WTC11 (cell line): Measurements from ENCODE around the gene ZSWIM3. TPM values are rescaled to one million over a fixed set of nuclear protein-coding genes. Genes with fewer than 3 reads are reported as not detected.

Source experiments
- ATAC-seq: fragments of 200-7000 bp; cut with Tn5 transposase; 2 replicates; pipeline ENCODE4 v1.10.0; 2021; ENCODE audit warnings: mild to moderate bottlenecking, moderate library complexity
- CTCF ChIA-PET: fragments of 300-600 bp; sonication (Branson Sonifier 250); formaldehyde crosslinking; loops from one replicate; lab custom pipeline; 2021; ENCODE audit warnings: antibody characterized with exemption; lab: Charles Lee
- POLR2A ChIA-PET: fragments of 350-600 bp; sonication (Branson Sonifier 250); formaldehyde crosslinking; loops from one replicate; lab custom pipeline; 2021; ENCODE audit warnings: antibody characterized with exemption; lab: Charles Lee
- DNase-seq: peaks from one replicate; pipeline ENCODE4 v3.0.0; 2021; ENCODE audit warnings: low spot score
- H3K27ac Mint-ChIP-seq: 2 replicates; pipeline ENCODE4 v1.8.0; 2021; ENCODE audit warnings: mixed read lengths
- H3K27me3 Mint-ChIP-seq: 2 replicates; pipeline ENCODE4 v1.8.0; 2021; ENCODE audit warnings: low read depth, mild to moderate bottlenecking, moderate library complexity, mixed read lengths
- H3K36me3 Mint-ChIP-seq: 2 replicates; pipeline ENCODE4 v1.8.0; 2021; ENCODE audit warnings: mixed read lengths
- H3K4me1 Mint-ChIP-seq: 2 replicates; pipeline ENCODE4 v1.8.0; 2022; ENCODE audit warnings: mixed read lengths
- H3K4me3 Mint-ChIP-seq: 2 replicates; pipeline ENCODE4 v1.8.0; 2021; ENCODE audit warnings: mild to moderate bottlenecking, moderate library complexity, mixed read lengths
- H3K9me3 Mint-ChIP-seq: 2 replicates; pipeline ENCODE4 v1.8.0; 2021; ENCODE audit warnings: mixed read lengths
- AFF4 ChIP-seq: sonication (generic); formaldehyde crosslinking; IDR thresholded peaks from 2 replicates; pipeline ENCODE4 v1.8.1; 2023; ENCODE audit warnings: mild to moderate bottlenecking, missing genetic modification reagents, borderline replicate concordance
- ATF2 ChIP-seq: sonication (generic); formaldehyde crosslinking; IDR thresholded peaks from 2 replicates; pipeline ENCODE4 v1.8.1; 2022; ENCODE audit warnings: low read depth, missing genetic modification reagents, borderline replicate concordance
- E2F1 ChIP-seq: sonication (generic); formaldehyde crosslinking; IDR thresholded peaks from 2 replicates; pipeline ENCODE4 v1.8.0; 2022; ENCODE audit warnings: mild to moderate bottlenecking, missing genetic modification reagents
- ETV6 ChIP-seq: sonication (generic); formaldehyde crosslinking; IDR thresholded peaks from 2 replicates; pipeline ENCODE4 v1.8.1; 2022; ENCODE audit warnings: mild to moderate bottlenecking, missing genetic modification reagents
- FOXJ3 ChIP-seq: sonication (generic); formaldehyde crosslinking; IDR thresholded peaks from 2 replicates; pipeline ENCODE4 v1.9.0; 2021; ENCODE audit warnings: missing genetic modification reagents, mild to moderate bottlenecking, borderline replicate concordance
- MYBL2 ChIP-seq: sonication (generic); formaldehyde crosslinking; IDR thresholded peaks from 2 replicates; pipeline ENCODE4 v1.8.1; 2023; ENCODE audit warnings: mild to moderate bottlenecking, moderate library complexity, missing genetic modification reagents
- NR3C1 ChIP-seq: sonication (generic); formaldehyde crosslinking; conservative IDR thresholded peaks from 2 replicates; pipeline ENCODE4 v1.8.1; 2023; ENCODE audit warnings: low read depth, mild to moderate bottlenecking, missing genetic modification reagents
- PREB ChIP-seq: sonication (generic); formaldehyde crosslinking; IDR thresholded peaks from 2 replicates; pipeline ENCODE4 v1.8.1; 2022; ENCODE audit warnings: mild to moderate bottlenecking, missing genetic modification reagents, moderate library complexity, borderline replicate concordance
- RELA ChIP-seq: sonication (generic); formaldehyde crosslinking; IDR thresholded peaks from 2 replicates; pipeline ENCODE4 v1.8.1; 2022; ENCODE audit warnings: missing genetic modification reagents, mild to moderate bottlenecking, borderline replicate concordance
- SMAD3 ChIP-seq: sonication (generic); formaldehyde crosslinking; IDR thresholded peaks from 2 replicates; pipeline ENCODE4 v1.8.0; 2022; ENCODE audit warnings: missing genetic modification reagents, mild to moderate bottlenecking, borderline replicate concordance
- SOX15 ChIP-seq: fragments of 250-450 bp; sonication (Bioruptor Pico); IDR thresholded peaks from 2 replicates; pipeline ENCODE4 v1.9.0; 2021; ENCODE audit warnings: mild to moderate bottlenecking
- SP1 ChIP-seq: sonication (generic); formaldehyde crosslinking; conservative IDR thresholded peaks from 2 replicates; pipeline ENCODE4 v1.8.1; 2022; ENCODE audit warnings: missing genetic modification reagents
- TP53 ChIP-seq: sonication (generic); formaldehyde crosslinking; IDR thresholded peaks from 2 replicates; pipeline ENCODE4 v1.8.1; 2023; ENCODE audit warnings: mild to moderate bottlenecking, missing genetic modification reagents
- ZNF219 ChIP-seq: sonication (generic); formaldehyde crosslinking; IDR thresholded peaks from 2 replicates; pipeline ENCODE4 v1.8.0; 2023; ENCODE audit warnings: missing genetic modification reagents, mild to moderate bottlenecking, borderline replicate concordance
- ZNF423 ChIP-seq: fragments of 250-450 bp; sonication (Bioruptor Pico); IDR thresholded peaks from 2 replicates; pipeline ENCODE4 v2.1.2; 2022; ENCODE audit warnings: mild to moderate bottlenecking, moderate library complexity
- ZNF532 ChIP-seq: fragments of 250-450 bp; sonication (Bioruptor Pico); IDR thresholded peaks from 2 replicates; pipeline ENCODE4 v1.9.0; 2021; ENCODE audit warnings: mild to moderate bottlenecking, borderline replicate concordance
- total RNA-seq: library from RNA; stranded (reverse); gene quantifications from 3 replicates; pipeline ENCODE4 v1.2.3, GENCODE V29; 2021

Gene ZSWIM3
- total RNA-seq, 1 experiment from 2014 or later, result 3.4 TPM

GRCh38 chr20:45909336-45909808, 52.0 kb downstream of the ZSWIM3 start:
- no peak for TF ChIP-seq PREB (CRISPR knock-in tag)
- no peak for TF ChIP-seq NR3C1 (CRISPR knock-in tag)
- no peak for TF ChIP-seq MYBL2
- TF ChIP-seq ZNF423, result no peak
- TF ChIP-seq SOX15, result no peak
- TF ChIP-seq SMAD3 (CRISPR knock-in tag), result no peak
- no peak for TF ChIP-seq SP1 (CRISPR knock-in tag)
- no peak for TF ChIP-seq E2F1 (CRISPR knock-in tag)
- TF ChIP-seq AFF4 (CRISPR knock-in tag), result no peak
- no peak for TF ChIP-seq FOXJ3 (CRISPR knock-in tag)
- TF ChIP-seq ZNF532 (CRISPR knock-in tag), result no peak
- no peak for TF ChIP-seq RELA (CRISPR knock-in tag)
- no peak for TF ChIP-seq ZNF219 (CRISPR knock-in tag)
- TF ChIP-seq ATF2 (CRISPR knock-in tag), result no peak
- TF ChIP-seq TP53 (CRISPR knock-in tag), result no peak
- no peak for TF ChIP-seq ETV6
- no peak for ATAC-seq
- H3K4me3 Mint-ChIP-seq, result no peak overlapping the region
- H3K27ac Mint-ChIP-seq, result no peak overlapping the region
- ChIA-PET POLR2A (interaction anchor here (0.8 to 3.1 kb wide), 4 partner anchors 24 to 590 kb away, joined by 3 to 43 read pairs (median 4); partner anchors contain the start of genes PCIF1 and ZSWIM1), CTCF (interaction anchor here (0.7 to 1.7 kb wide), 2 partner anchors 111 to 1034 kb away, joined by 3 to 4 read pairs; no protein-coding TSS in a partner anchor)
- DNase-seq, result no peak
- H3K27me3 Mint-ChIP-seq, result no peaks in the 10 kb centered on the region
- peaks cover 43% of the 10 kb centered on the region for H3K36me3 Mint-ChIP-seq
- peaks cover 14% of the 10 kb centered on the region for H3K4me1 Mint-ChIP-seq
- H3K9me3 Mint-ChIP-seq, result no peaks in the 10 kb centered on the region
